HG03442 (cell line): ENCODE measurements around the gene CALML3.

Experiments used
- ATAC-seq: cut with Tn5 transposase; IDR thresholded peaks from one replicate; pipeline ENCODE4 v1.9.1; 2021; ENCODE audit warnings: mild to moderate bottlenecking, moderate library complexity; ENCODE audit not compliant: unreplicated experiment

CALML3 gene

DNA sequence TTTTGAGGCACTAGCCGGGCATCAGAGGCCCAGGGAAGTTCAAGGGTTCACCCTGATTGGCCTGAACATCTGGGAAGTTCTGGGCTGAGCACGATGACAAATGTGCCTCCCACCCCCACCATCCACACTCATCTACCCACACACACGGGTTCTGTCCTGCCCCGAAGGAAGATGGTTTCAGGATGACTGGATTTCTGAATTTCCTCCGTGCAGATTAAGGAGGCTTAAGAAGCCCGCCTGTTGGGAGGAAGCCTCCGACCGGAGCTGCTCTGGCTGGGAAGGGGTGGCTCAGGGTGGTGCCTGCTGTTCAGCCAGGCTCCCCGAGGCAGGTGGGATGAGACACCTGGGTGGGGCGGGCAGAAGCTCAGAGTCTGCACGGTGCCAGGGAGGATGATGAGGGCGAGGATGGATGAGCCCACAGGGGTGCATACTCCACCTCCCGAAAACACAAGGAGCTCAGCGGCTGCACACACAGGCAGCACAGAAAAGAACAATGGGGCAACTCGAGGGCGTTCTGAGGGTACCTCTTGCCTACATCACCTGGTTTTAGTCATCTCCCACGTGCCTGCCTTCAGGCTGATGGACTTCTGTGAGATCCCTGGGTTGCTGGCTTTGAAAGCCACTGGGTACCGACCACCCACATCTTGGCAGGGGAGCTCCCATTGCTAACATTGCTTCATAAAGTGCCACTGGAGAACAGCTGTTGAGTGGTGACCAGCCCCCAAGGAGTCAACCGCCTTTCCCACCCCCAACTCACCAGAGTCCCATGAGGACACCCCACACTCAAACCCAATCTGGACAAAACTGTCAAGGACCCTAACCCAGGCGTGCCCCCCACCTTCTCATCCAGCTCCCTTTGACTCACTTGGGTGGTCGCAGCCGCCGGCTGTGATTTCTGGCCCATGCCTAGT, 41.2 kb downstream of the CALML3 start:
- ATAC-seq: no peak

DNA sequence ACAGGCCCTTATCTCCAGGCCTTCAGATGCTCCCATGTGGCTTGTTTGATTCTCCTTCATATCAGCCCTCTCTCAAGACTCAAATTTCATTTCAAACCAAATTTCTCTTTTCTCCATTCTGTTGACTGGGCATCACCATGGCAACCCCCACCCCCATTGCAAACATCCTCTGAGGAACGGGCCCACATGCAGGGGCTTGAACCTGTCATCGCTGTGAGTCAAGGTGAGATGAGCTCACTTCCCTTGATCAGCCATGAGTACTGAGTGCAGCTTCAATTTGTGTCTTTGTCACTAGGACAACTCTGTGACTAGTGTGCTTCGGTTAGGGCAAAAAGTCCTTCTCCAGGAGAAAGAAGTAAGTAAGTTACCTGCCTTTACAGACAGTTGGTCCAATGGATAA, 41.9 kb downstream of the CALML3 start:
- no peak for ATAC-seq

DNA sequence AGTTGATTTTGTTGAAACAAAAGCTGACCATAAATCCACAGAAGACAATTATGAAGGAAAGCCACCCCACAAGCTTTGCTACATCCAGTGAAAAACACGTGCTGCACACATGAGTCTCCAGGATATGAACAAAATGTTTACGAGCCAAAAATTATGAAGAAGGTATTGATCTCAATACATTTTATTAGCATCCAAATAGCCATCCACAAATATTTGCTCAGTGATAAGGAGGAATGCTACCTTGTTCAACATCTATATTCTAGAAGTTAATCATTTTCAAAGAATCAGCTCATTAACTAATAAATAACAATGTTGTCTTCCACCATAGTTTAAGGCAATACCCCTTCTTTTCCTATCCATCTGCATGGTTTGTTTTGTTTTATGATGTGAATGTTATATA, 42.7 kb downstream of the CALML3 start:
- no peak for ATAC-seq

DNA sequence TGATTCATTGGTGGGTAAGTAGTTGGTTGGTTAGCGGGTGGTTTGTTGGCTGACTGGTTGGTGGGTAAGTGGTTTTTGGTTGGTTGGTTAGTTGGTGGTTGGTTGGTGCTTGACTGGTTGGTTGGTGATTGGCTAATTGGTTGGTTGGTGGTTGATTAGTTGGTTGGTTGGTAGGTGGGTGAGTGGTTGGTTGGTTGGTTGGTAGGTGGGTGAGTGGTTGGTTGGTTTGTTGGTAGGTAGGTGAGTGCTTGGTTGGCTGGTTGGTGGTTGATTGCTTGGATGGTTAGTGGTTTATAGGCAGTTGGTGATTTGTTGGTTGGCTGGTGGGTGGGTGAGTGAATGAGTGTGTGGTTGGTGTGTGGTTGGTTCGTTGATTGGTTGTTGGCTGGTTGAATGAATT, 44.2 kb downstream of the CALML3 start:
- ATAC-seq: no peak

DNA sequence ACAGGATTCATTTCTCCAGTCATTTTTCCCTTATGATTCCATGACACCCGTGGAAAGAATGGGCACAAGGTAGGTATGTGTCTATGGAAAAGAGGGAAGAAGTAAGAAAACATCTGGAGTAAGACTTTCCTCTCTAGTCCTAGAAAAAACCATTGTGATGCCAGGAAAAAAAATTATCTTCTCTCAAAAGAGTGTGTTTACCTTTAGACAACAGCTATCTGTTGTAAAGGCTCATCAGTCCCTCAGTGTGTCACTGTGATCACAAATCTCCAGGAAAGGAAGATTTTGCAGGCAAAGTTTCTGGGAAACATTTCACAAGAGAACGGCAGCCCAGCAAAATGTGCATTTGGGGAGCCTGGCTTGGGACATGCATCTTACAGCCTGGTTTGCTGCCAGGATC, 44.8 kb downstream of the CALML3 start:
- ATAC-seq: no peak

DNA sequence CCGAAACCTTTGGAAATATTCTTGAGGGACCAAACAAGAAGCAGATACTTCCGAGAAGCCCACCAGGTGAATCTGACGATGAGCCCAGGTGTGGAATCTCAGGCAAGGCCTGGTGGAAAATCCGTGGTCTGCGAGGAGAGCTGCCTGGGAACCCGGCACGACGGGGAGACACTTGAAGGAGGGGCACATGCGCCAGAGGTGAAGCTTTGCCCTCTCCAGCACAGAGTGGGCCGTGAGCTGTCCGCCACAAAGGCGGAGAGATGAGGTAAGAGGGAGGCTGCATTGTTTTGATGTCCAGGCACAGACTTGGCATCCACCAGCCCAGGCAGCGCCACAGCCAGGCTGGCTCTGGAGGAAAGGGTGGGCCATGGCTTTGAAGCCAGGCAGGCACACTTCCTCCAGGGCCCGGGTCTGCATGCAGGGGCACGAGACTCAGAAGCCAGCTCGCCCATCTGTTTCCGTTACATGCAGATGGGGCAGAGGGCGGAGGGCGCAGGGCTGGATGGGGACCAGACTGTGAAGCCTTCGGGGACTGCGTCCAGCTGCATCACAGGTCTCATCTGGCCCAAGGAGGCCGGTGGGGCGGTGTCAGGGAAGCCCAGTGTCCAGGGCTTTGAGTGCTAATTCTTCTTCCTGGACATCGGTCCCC, 45.4 kb downstream of the CALML3 start:
- no peak for ATAC-seq

DNA sequence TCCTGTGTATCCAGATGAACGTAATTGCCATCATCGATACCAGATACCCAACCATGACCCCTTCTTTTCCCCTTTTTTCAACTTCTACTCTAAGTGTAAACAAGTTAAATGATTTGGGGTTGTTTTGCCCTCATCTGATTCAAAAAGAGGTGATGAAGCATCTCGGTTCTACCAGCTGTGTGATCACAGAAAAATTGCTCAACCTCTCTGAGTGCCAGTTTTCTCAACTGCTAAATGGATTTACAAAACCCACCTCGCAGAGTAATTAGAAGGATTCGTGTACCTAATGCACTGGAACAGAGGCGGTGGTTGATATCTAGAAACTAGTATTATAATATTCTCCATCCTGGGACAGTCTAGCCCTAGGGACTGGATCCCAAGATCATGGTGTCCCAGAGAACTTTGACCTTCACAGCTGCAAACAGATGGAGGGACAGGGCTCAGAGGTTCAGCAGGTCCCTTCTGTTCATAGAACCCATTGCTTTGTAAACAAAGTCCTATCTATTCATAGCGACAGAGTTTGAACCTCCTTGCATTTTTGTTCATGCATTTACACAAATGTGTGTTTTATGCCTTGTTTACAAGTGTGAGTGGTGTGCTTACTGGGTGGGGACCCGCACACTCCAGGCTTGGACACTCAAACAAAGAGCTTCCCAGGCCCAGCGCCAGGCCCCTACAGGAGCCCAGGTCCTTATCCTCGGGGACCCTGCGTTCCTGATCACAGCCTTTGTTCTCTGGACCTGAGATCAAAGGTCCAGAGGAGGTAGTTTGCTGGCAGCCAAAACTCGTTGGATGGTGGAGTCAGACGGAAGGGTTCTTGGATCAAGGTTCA, 46.4 kb downstream of the CALML3 start:
- no peak for ATAC-seq

DNA sequence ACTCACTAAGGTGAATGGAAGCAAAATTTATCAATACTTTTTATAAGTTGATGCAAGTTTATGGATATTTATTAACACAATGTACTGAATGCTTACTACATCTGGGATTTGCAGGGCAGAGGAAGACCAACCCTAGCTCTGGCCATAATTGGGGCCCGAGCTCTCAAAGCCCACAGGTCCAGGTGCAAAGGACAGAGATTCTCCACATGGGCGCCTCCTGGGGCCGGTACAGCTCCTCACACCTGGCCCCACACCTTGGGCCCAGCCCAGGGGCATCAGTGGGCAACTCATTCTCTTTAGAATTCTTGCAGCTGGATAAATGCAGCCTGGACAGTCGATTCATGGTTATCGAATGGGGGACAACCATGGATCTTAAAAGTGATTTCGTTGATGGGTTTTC, 47.1 kb downstream of the CALML3 start:
- ATAC-seq: no peak

DNA sequence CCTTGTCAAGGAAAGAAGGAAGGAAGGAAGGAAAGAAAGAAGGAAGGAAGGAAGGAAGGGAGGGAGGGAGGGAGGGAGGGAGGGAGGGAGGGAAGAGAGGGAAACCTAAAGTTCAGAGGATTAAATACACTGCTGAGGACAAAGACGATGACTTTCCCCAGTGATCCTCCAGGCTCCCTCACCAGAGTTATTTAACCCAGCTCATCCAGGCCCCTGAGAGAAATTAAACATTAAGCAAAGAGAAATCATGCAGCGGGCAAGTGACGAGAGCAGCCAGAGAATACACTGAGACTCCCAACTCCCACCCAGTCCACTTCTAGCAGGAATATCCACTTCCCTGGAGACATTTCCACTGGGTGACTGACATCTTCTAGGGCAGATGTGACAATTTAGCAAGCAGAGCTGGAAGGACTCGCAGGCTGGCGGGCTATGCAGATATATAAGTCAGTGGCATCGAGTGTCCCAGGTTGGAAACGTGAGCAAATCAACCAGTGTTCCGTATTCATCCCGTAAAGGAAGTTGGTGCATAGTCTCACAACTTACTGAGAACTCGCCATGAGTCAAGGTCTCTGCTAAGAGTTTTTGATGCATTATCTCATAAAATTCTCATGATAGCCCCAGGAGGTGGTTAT, 48.7 kb downstream of the CALML3 start:
- no peak for ATAC-seq

DNA sequence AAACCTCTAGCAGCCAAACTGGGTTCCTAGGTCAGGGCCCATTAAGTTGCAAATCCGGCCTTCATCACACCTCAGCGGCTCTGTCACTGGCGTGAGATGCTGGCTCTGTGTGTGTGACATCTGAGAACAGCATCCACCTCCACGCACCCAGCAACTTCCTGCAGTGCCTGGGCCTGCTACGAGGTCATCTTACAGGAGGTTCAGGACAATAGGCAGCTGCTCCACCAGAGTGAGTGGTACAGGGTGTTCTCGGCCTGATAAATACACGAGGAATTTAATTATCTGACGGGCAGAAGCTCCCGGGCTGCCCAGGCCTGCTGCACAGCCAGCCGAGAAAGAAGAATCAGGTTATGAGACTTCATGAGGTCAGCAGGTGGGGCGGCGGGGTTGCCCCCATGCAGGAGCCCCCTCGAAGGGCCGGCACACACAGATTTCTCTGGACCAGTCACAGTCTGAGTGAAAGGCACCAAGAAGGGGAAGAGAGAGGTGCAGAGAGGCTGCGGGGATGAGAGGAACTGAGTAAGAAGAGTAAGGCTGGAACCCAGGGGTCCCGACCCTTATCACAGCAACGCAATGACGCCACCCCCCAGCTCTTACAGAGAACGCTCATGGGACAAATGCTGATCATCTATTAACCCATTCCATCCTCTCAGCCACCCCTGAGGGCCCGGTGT, 49.3 kb downstream of the CALML3 start:
- no peak for ATAC-seq

DNA sequence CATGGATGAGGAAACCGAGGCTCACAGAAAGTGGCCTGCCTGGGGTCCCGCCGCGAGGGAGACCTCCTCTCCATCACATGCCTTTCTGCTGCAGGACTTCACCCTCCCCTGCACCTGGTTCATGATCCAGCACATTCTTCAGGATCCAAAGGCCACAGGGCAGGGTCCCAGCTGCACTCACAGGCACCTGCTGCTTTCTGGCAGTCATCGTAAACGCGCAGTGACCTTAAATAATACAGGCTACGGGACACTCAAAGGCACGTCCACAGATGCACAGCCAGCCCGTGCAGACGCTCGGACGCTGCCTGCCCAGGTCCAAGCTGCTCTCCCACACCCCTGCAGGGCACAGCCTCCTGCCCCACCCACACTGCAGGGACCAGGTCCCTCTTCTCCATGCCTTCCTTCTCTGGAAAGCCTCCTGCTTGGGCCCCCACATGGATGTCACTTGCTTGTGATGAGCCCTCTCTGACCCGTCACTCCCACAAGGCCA, 49.9 kb downstream of the CALML3 start:
- ATAC-seq: no peak

DNA sequence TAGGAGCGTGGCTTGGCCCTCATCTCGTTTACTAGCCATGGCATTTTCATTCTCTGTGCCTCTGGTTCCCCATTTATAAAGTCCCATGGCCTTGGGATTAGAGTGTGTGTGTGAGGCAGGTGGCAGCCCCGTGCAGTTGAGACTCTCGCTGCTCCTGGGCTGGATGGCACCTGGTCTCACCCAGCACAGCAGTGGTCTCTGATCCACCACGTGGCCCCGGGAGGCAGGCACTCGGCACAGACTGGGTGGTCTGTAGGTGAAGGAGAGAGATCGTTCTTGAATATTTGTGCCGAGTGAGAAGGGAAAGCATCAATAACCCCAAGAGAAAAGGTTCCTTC, 50.4 kb downstream of the CALML3 start:
- no peak for ATAC-seq

DNA sequence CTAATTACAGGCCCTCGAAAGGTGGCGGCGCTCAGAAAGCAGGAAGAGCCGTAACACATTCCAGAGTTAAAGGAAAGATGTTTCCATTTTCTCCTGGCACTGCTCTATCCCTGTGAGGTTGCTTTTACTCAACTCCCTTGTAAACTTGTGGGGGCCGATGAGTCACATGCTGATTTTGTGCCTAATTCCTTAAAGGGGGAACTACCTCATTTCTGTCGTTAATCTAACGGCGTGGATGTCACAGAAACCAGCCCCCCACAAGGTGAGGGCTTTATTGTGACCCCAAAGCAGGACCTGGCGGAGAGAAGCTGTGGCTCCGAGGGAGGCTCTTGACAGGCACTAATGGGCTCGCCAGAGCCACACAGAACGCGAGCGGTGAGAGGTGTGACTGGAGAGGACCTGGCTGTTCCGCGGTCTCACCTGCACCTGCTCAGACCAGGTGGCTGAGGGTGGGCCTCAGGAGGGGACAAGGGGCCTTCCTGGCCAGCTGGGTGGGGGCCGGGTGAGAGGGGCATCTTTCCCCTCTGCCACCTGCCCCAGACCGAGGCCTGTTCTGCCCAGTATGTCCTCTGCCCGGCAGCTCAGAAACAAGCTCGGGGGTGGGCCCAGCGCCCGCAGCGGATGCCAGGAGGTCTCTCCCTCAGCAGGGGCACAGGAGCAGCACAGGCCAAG, 50.9 kb downstream of the CALML3 start:
- no peak for ATAC-seq

DNA sequence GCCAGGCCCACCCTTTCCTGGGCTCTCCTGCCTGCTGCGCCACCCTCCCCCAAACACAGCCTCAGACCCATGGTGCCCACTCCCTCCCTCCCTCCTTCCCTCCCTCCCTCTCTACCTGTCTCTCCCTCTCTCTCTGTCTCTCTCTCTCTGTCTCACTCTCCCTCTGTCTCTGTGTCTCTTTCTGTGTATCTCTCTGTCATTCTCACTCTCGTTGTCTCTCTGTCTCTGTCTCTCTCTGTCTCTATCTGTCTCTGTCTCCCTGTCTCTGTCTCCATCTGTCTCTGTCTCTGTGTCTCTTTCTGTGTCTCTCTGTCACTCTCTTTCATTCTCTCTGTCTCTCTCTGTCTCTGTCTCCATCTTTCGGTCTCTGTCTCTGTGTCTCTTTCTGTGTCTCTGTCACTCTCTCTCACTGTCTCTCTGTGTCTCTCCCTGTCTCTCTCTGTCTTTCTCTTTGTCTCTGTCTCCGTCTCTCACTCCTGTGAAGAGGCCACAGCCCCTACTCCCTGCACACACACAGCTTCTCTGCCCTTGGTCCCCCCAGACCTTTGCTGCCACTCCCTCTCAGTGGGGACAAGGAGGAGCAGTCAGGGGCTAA, 51.5 kb downstream of the CALML3 start:
- ATAC-seq: no peak
